Subcutaneous abdominal adipose tissue (tissue), 5 donors: ENCODE data around the gene CCDC187.
"Not testable (repeated sequence)": the region's sequence is repeated elsewhere in the genome, so short reads cannot be mapped to it uniquely, and the experiment has no call there.

Source experiments
- H3K27ac ChIP-seq: one replicate; pipeline ENCODE4 v1.7.0; 2013; ENCODE audit warnings: low read depth, mild to moderate bottlenecking, inconsistent platforms, low read length, moderate library complexity
- H3K27me3 ChIP-seq, 5 donors: one replicate each; pipeline ENCODE4 v1.7.0; 2013; ENCODE audit warnings: low read length in 5 of 5, inconsistent platforms in 1 of 5; ENCODE audit not compliant: control insufficient read depth in 5 of 5, insufficient read depth in 4 of 5
- H3K36me3 ChIP-seq, 5 donors: one replicate each; pipeline ENCODE4 v1.7.0; 2013; ENCODE audit warnings: low read length in 5 of 5; ENCODE audit not compliant: control insufficient read depth in 5 of 5, insufficient read depth in 5 of 5
- H3K4me1 ChIP-seq, 5 donors: one replicate each; pipeline ENCODE4 v1.7.0; 2013; ENCODE audit warnings: low read length in 5 of 5, mild to moderate bottlenecking in 3 of 5, moderate library complexity in 1 of 5; ENCODE audit not compliant: control insufficient read depth in 5 of 5, insufficient read depth in 5 of 5
- H3K4me3 ChIP-seq, 5 donors: one replicate each; pipeline ENCODE4 v1.7.0; 2013; ENCODE audit warnings: low read length in 5 of 5, low read depth in 1 of 5
- H3K9ac ChIP-seq, 5 donors: one replicate each; pipeline ENCODE4 v1.7.0; 2013; ENCODE audit warnings: low read length in 5 of 5, mild to moderate bottlenecking in 4 of 5, moderate library complexity in 3 of 5
- H3K9me3 ChIP-seq, 5 donors: one replicate each; pipeline ENCODE4 v1.7.0; 2013; ENCODE audit warnings: low read length in 5 of 5; ENCODE audit not compliant: control insufficient read depth in 5 of 5
- donor health status: healthy.
- donor health status: healthy.
- donor health status: healthy.
- donor health status: healthy.
- donor health status: healthy.

Gene CCDC187

DNA sequence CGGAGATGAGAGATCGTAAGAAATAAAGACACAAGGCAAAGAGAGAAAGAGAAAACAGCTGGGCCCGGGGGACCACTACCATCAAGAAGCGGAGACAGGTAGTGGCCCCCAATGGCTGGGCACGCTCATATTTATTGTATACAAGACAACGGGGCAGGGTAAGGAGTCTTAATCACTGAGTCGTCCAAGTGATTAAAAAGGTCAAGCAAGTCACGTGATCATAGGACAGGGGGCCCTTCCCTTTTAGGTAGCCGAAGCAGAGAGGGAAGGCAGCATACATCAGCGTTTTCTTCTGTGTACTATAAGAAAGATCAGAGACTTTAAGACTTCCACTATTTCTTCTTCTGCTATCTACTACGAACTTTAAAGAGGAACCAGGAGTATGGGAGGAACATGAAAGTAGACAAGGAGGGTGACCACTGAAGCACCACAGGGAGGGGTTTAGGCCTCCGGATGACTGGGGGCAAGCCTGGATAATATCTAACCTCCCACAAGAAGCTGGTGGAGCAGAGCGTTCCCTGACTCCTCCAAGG, 33.7 kb downstream of the CCDC187 start:
- H3K4me1 ChIP-seq: peaks cover 0 to 7% (median 7%) of the 10 kb centered on the region in 5 donors
- no peak overlapping the region for H3K4me3 ChIP-seq
- H3K9me3 ChIP-seq: no peaks in the 10 kb centered on the region
- no peak overlapping the region for H3K27ac ChIP-seq
- no peak overlapping the region for H3K9ac ChIP-seq
- H3K27me3 ChIP-seq: peaks cover 6 to 19% (median 14%) of the 10 kb centered on the region in 5 donors
- H3K36me3 ChIP-seq: no peaks in the 10 kb centered on the region

DNA sequence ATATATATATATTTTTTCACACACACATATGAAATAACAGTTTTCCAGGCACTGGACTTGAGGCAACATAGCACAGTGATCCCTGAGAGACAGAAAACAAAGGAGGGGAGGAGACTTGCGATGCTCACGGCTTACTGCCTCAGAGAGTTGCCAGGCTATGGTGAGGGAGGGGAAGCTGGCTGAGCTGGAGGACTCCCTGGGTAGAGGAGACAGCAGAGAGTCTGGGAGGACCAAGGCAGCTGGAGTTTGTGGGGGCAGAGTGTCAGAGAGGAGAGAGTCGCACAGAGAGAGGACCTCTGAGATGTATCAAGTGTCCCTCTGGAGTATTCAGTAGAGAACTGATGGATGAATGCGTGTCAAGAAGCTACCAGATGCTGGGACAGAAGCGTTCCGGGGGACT, 35.2 kb downstream of the CCDC187 start:
- no peaks in the 10 kb centered on the region for H3K9me3 ChIP-seq
- no peak overlapping the region for H3K9ac ChIP-seq
- no peaks in the 10 kb centered on the region for H3K36me3 ChIP-seq
- H3K27me3 ChIP-seq: peaks cover 0 to 18% (median 5%) of the 10 kb centered on the region in 5 donors
- peaks cover 0 to 7% (median 7%) of the 10 kb centered on the region in 5 donors for H3K4me1 ChIP-seq
- H3K27ac ChIP-seq: no peak overlapping the region
- no peak overlapping the region for H3K4me3 ChIP-seq

DNA sequence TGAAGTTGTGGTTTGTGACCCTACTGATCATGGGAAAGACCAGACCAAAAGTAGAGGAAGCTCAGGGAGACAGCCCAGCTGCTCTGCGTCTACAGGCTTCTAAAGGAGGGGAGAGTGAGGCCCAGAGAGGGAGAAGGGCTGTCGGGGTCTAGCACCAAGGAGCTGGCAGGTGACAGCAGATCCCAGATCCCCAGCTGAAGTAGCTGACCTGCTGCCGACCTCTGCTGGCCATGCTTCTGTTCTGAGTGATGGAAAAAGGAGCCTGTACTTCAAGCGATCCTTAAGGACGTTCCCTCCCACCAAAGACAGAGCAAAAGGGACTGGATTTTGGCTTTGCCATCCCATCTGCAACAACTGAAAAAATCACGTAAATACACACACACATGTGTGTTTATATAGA, 35.6 kb downstream of the CCDC187 start:
- Histone ChIP-seq H3K9me3 (no peaks in the 10 kb centered on the region), H3K4me3 (no peak overlapping the region), H3K27me3 (peaks cover 0 to 21% (median 5%) of the 10 kb centered on the region in 5 donors), H3K9ac (no peak overlapping the region), H3K36me3 (no peaks in the 10 kb centered on the region), H3K4me1 (peaks cover 0 to 7% (median 7%) of the 10 kb centered on the region in 5 donors), H3K27ac (no peak overlapping the region)

DNA sequence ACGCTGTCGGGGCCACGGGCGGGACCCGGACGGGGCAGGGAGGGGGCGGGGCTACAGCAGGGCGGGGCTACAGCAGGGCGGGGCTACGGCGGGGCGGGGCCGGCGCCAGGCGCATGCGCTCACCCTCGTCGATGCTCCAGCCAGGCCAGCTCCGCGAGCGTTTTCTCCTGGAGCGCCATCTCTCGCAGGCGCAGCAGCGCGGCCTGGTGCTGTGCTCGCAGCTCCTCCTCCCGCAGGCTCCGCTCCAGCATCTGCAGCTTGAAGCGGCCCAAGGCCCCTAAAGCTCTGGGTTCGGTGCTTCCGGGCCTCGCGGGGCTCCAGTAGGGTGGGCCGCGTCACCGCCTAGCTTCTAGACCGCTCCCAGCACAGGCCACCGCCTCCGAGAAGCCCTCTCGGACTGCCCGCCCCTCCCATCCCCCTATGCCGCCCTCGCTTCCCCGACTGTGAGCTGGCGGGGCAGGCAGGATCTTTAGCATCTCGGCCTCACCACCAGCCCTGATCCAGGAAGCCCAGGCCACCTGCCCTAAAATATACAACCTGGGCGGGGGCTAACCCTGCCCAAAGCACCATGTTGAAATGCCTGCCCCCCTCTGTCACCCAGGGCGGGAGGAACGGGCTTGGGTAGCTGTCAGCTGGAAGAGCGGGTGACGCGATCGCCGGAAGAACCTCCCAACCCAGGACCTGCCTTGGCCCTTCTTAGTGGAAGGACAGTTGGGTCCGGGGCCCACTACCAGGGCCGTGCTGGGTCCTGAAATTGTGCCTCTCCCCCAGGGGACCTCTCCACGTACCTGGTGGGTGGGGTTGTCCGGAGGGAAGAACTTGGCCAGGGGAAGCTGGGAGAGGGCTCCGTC, 36.4 kb downstream of the CCDC187 start:
- peaks cover 0 to 21% (median 9%) of the 10 kb centered on the region in 5 donors for H3K27me3 ChIP-seq
- H3K36me3 ChIP-seq: no peaks in the 10 kb centered on the region
- no peaks in the 10 kb centered on the region for H3K9me3 ChIP-seq
- peaks cover 0 to 7% (median 7%) of the 10 kb centered on the region in 5 donors for H3K4me1 ChIP-seq
- H3K27ac ChIP-seq: no peak overlapping the region
- H3K9ac ChIP-seq: peak overlapping the region in 2 of 5 donors; percentile 31 to 56
- peak overlapping the region in 4 of 5 donors; percentile 48 to 71 (median 57) for H3K4me3 ChIP-seq

DNA sequence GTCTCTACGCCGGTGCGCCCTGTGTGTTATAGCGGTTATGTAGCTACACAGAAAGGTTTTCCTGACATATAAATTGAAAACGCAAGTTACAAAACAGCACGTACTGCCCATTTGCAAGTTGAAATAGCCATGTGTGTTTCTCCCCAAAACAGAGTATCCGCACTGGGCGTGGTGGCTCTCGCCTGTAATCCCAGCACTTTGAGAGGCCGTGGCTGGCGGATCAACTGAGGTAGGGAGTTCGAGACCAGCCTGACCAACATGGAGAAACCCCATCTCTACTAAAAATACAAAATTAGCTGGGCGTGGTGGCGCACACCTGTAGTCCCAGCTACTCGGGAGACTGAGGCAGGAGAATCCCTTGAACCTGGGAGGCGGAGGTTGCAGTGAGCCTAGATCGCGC, 37.3 kb downstream of the CCDC187 start:
- H3K4me1 ChIP-seq, H3K27ac ChIP-seq, H3K9me3 ChIP-seq, H3K9ac ChIP-seq, H3K36me3 ChIP-seq: not testable (repeated sequence)
- Histone ChIP-seq H3K27me3 (peaks cover 3 to 21% (median 10%) of the 10 kb centered on the region in 5 donors), H3K4me3 (peak overlapping the region in 1 of 5 donors; percentile 18)

DNA sequence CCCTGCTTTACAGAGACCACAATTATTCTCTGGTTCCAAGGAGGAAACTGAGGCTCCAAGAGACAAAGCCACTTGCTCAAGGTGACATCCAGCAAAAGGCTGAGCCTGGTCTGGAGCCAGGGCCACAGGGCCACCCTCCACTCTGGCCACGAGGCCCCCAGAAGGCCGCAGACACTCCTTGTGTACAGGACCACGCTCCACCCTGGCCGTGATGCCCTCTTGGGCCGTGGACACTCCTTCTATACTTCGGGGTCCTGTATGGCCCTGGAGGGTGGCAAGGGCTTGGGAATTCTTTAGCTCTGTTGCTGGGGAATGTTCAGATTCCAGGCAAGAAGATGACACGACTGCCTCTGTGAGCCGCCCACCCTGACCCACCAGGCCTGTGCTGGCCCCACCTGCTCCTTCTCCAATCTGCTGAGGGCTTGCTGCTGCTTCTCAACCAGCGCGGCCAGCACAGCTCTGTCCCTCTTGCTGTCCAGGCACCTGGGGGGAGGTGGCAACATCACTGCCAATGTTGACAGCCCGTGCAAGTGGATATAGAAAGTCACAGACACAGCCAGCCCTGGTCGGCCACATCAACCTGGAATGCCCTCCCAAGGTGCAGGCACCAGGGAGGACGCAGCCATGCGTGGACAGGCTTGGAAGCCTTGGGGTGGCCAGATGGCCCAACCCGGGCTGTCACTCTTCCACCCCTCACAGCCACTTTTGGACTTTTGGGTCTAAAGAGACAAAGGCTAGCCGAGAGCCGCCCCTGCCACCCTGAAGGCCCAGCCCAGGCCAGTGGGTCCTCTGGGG, 38.1 kb downstream of the CCDC187 start:
- H3K27ac ChIP-seq: no peak overlapping the region
- peaks cover 3 to 24% (median 10%) of the 10 kb centered on the region in 5 donors for H3K27me3 ChIP-seq
- no peaks in the 10 kb centered on the region for H3K36me3 ChIP-seq
- peaks cover 0 to 7% (median 7%) of the 10 kb centered on the region in 5 donors for H3K4me1 ChIP-seq
- no peak overlapping the region for H3K4me3 ChIP-seq
- H3K9me3 ChIP-seq: no peaks in the 10 kb centered on the region
- no peak overlapping the region for H3K9ac ChIP-seq

DNA sequence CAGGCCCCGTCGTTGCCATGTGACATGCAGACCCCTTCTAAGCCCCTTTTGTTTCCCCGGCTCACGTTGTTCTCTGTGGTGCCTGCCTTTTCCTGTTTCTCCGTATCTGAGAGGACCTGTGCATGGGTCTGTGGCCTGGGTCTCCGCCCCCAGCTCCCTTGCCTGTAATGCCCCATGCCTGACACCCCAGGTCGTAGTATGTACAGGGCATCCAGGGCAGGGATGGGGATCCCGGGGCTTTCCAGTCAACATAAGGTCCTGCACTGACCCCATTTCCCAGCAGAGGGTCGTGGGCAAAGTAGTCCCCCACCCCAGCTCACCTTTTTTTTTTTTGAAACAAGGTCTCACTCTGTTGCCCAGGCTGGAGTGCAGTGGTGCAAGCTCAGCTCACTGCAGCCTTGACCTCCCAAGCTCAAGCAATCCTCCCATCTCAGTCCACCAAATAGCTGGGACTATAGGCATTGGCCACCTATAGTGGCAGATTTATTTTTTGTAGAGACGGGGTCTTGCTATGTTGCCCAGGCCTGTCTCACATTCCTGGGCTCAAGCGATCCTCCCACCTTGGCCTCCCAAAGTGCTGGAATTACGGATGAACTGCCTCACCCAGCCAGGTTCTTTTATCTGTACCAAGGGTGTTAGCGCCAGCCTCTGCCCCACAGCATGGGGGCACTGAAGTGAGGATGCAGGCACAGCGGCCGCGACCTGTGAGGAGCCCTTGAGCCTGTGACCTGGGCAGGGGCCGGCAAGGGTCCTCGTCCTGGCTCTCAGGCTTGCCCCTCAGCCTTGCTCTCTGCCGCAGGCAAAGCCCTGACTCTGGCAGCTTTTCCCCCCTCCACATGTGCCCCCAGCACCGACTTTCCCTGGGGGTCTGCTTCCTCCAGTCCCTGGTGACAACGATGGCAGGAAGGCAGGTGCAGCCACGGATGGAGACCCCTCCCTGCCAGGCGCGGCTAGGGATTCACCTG, 39.2 kb downstream of the CCDC187 start:
- Histone ChIP-seq H3K4me1 (peaks cover 0 to 7% (median 7%) of the 10 kb centered on the region in 5 donors), H3K9ac (no peak overlapping the region), H3K27ac (no peak overlapping the region), H3K4me3 (no peak overlapping the region), H3K27me3 (peaks cover 3 to 25% (median 15%) of the 10 kb centered on the region in 5 donors), H3K9me3 (no peaks in the 10 kb centered on the region), H3K36me3 (no peaks in the 10 kb centered on the region)

DNA sequence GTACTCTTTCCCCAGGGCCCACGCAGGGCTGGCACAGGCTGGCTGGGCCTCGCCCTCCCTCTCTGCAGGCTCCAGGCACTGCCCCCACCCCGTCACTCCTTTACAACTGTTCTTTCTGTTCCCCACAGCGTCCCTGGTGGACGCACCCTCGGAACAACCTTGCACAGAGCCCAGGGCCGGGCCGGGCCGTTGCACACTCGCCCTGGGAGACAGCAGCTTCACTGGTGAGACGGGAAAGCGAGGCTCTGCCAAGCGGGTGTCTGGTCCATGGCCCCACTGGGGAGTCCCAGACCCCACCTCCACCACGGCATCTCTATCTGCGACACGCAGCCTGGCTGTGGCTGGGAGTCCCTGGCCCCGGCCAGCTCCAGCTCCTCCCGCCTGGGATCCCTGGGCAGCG, 39.9 kb downstream of the CCDC187 start:
- H3K27me3 ChIP-seq: peaks cover 3 to 28% (median 15%) of the 10 kb centered on the region in 5 donors
- no peaks in the 10 kb centered on the region for H3K9me3 ChIP-seq
- H3K9ac ChIP-seq: no peak overlapping the region
- H3K36me3 ChIP-seq: no peaks in the 10 kb centered on the region
- no peak overlapping the region for H3K4me3 ChIP-seq
- no peak overlapping the region for H3K27ac ChIP-seq
- peaks cover 0 to 7% (median 7%) of the 10 kb centered on the region in 5 donors for H3K4me1 ChIP-seq

DNA sequence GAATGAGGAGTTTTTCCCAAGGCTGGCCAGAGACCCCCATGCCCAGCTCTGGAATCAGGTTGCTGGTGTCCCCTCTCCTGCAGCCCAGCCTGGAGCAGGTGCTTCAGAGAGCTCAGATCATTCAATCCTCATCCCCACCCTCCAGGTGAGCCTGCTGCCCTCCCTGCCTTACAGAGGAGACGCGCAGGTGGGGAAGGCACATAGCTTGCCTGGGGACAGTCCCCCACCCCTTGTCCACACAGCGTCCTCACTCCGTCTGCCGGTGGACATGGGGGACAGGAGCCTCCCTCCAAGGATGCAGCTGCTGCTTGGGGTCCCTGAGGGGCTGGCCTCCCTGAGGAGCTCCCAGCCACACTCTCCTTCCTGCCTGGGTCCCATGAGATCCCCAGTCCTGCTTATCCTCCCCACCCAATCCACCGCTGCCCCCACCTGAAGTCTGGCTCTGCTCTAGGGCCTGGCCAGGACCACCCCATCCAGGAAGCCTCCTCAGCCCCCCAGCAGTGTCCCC, 41.2 kb downstream of the CCDC187 start:
- Histone ChIP-seq H3K36me3 (no peaks in the 10 kb centered on the region), H3K4me1 (peaks cover 0 to 5% (median 5%) of the 10 kb centered on the region in 5 donors), H3K27ac (no peak overlapping the region), H3K9me3 (no peaks in the 10 kb centered on the region), H3K9ac (no peak overlapping the region), H3K27me3 (peaks cover 3 to 28% (median 14%) of the 10 kb centered on the region in 5 donors), H3K4me3 (no peak overlapping the region)
